HepG2 (cell line): ENCODE data around the gene KRT1. TPM values are rescaled to one million over a fixed set of nuclear protein-coding genes. Genes with fewer than 3 reads are reported as not detected.

Source experiments
- ATAC-seq: fragments of 200-7000 bp; cut with Tn5 transposase; 3 replicates; pipeline ENCODE4 v1.9.1; 2020; ENCODE audit warnings: mild to moderate bottlenecking, moderate library complexity
- BruUV-seq: library from RNA; stranded (reverse); fragments of 400-500 nt; replicated peaks from 2 replicates; lab custom pipeline; 2021; lab: Mats Ljungman, UMichigan
- CTCF ChIA-PET: fragments of 300-600 bp; formaldehyde crosslinking; extraction: SDS; loops from one replicate; lab custom pipeline; 2021; ENCODE audit warnings: low total read pairs, inconsistent platforms, low intra/inter-chr PET ratio; lab: Yijun Ruan, JAX
- POLR2A ChIA-PET: fragments of 350-600 bp; sonication (Branson Sonifier 250); formaldehyde crosslinking; loops from one replicate; lab custom pipeline; 2020; ENCODE audit warnings: antibody characterized with exemption, inconsistent platforms; lab: Yijun Ruan, JAX
- DNase-seq: peaks from one replicate; pipeline ENCODE4 v3.0.0-alpha.2; 2015; ENCODE audit warnings: low spot score
- FAIRE-seq: peaks from 3 replicates; lab custom pipeline; 2011; peaks lifted over from hg19 to GRCh38; lab: Jason Lieb, UNC
- H2AFZ ChIP-seq: one replicate; pipeline ENCODE4 v1.6.1; 2011; ENCODE audit warnings: low read length, inconsistent platforms
- H3K27ac ChIP-seq: fragments of 300-600 bp; 3 replicates; pipeline ENCODE4 v1.8.0; 2011; ENCODE audit warnings: mixed run types, mild to moderate bottlenecking, mixed read lengths, low read length, inconsistent platforms; ENCODE audit not compliant: insufficient read depth; ENCODE audit errors: extremely low read length
- H3K27me3 ChIP-seq, 2 experiments: fragments of 200-600 bp in 1 of 2; 2 replicates in 1 of 2; 3 replicates in 1 of 2; pipeline versions ENCODE4 v1.6.0 to v1.8.0; 2011; ENCODE audit warnings: low read length in 2 of 2, mild to moderate bottlenecking in 2 of 2, moderate library complexity in 2 of 2, inconsistent platforms in 1 of 2; ENCODE audit not compliant: insufficient read depth in 2 of 2, control insufficient read depth in 1 of 2
- H3K36me3 ChIP-seq, 2 experiments: fragments of 200-600 bp in 1 of 2; replicated peaks in 1 of 2; 2 replicates in 1 of 2; 3 replicates in 1 of 2; pipeline versions ENCODE4 v1.5.1 to v1.8.0; 2011; ENCODE audit warnings: low read length in 2 of 2, inconsistent platforms in 1 of 2; ENCODE audit not compliant: insufficient read depth in 2 of 2, control insufficient read depth in 1 of 2
- H3K4me1 ChIP-seq: 2 replicates; pipeline ENCODE4 v1.5.1; 2012; ENCODE audit warnings: low read length, inconsistent platforms; ENCODE audit not compliant: insufficient read depth
- H3K4me2 ChIP-seq: 2 replicates; pipeline ENCODE4 v1.6.0; 2011; ENCODE audit warnings: low read depth, low read length, inconsistent platforms
- H3K4me3 ChIP-seq, 3 experiments: fragments of 200-600 bp in 1 of 3; sonication (generic), shearing (Covaris generic) in 1 of 3; replicated peaks in 1 of 3; 2 replicates each; pipeline ENCODE4 v1.5.1; 2011 to 2016; ENCODE audit warnings: low read length in 3 of 3, inconsistent platforms in 2 of 3, low read depth in 2 of 3, mild to moderate bottlenecking in 2 of 3, control low read depth in 1 of 3, mixed read lengths in 1 of 3; ENCODE audit not compliant: insufficient read depth in 1 of 3
- H3K79me2 ChIP-seq: one replicate; pipeline ENCODE4 v1.6.1; 2011; ENCODE audit warnings: low read length, inconsistent platforms; ENCODE audit not compliant: insufficient read depth
- H3K9ac ChIP-seq: 2 replicates; pipeline ENCODE4 v1.6.0; 2011; ENCODE audit warnings: mild to moderate bottlenecking, low read depth, low read length, inconsistent platforms; ENCODE audit not compliant: insufficient read depth
- H3K9me3 ChIP-seq: 2 replicates; pipeline ENCODE4 v1.5.1; 2012; ENCODE audit warnings: mild to moderate bottlenecking, low read length
- H4K20me1 ChIP-seq: 2 replicates; pipeline ENCODE4 v1.6.0; 2011; ENCODE audit warnings: inconsistent platforms, mild to moderate bottlenecking, low read length, moderate library complexity; ENCODE audit not compliant: insufficient read depth
- HNRNPLL ChIP-seq: fragments of 200-400 bp; formaldehyde crosslinking; IDR thresholded peaks from 2 replicates; pipeline ENCODE4 v1.6.1; 2017; ENCODE audit warnings: mild to moderate bottlenecking, low read depth, low read length; ENCODE audit not compliant: poor library complexity, severe bottlenecking
- MNT ChIP-seq: fragments of 450-650 bp; IDR thresholded peaks from 2 replicates; pipeline ENCODE4 v1.6.1; 2016
- ZNF230 ChIP-seq: sonication (generic); formaldehyde crosslinking; IDR thresholded peaks from 2 replicates; pipeline ENCODE4 v1.4.0; 2020; ENCODE audit warnings: mild to moderate bottlenecking, missing genetic modification reagents
- ZNF564 ChIP-seq: sonication (generic); formaldehyde crosslinking; IDR thresholded peaks from 2 replicates; pipeline ENCODE4 v1.8.1; 2023; ENCODE audit warnings: mild to moderate bottlenecking, missing genetic modification reagents
- ZNF569 ChIP-seq: sonication (generic); formaldehyde crosslinking; IDR thresholded peaks from 2 replicates; pipeline ENCODE4 v1.5.0; 2020; ENCODE audit warnings: mild to moderate bottlenecking, missing genetic modification reagents, moderate library complexity, borderline replicate concordance
- ZNF577 ChIP-seq: sonication (generic); formaldehyde crosslinking; IDR thresholded peaks from 2 replicates; pipeline ENCODE4 v1.4.0; 2020; ENCODE audit warnings: mild to moderate bottlenecking, low read depth, missing genetic modification reagents, borderline replicate concordance
- ZNF841 ChIP-seq: sonication (generic); formaldehyde crosslinking; IDR thresholded peaks from 2 replicates; pipeline ENCODE4 v1.8.1; 2023; ENCODE audit warnings: missing genetic modification reagents, borderline replicate concordance
- ZSCAN31 ChIP-seq: sonication (generic); formaldehyde crosslinking; IDR thresholded peaks from 2 replicates; pipeline ENCODE4 v1.5.0; 2020; ENCODE audit warnings: low read depth, mild to moderate bottlenecking, missing genetic modification reagents
- WGBS: methylation state at CpG from one replicate; pipeline ENCODE4 v1.1.6; 2017; ENCODE audit warnings: low lambda C conversion rate; 5-methylcytosine and 5-hydroxymethylcytosine counted together
- in situ Hi-C: cut with HindIII; loops from 2 replicates; pipeline ENCODE4 v1.10.0; 2017; ENCODE audit warnings: low pct_unique_long_range_greater_than_20kb; ENCODE audit not compliant: extremely low pct_ligation_motif_present
- intact Hi-C: fragments of 100-400 bp; cut with micrococcal nuclease; formaldehyde crosslinking; loops from one replicate; pipeline ENCODE4 v1.10.0; 2022; ENCODE audit not compliant: unreplicated experiment
- polyA plus RNA-seq, 8 experiments: library from polyadenylated mRNA; depleted of rRNA in 3 of 8; stranded (reverse) in 7 of 8; unstranded in 1 of 8; fragments of >200 nt; fragmentation: Illumina TruSeq in 4 of 8; extraction: Trizol in 4 of 8; gene quantifications; 2 replicates each; pipeline versions ENCODE4 v1.2.1 to v1.2.3, GENCODE V29; 2011 to 2016; ENCODE audit warnings: low read depth in 4 of 8, missing spikeins in 1 of 8, mixed read lengths in 1 of 8; ENCODE audit not compliant: insufficient read depth in 1 of 8
- total RNA-seq, 5 experiments: library from RNA; depleted of rRNA; stranded (reverse); fragments of >200 nt; fragmentation: Illumina TruSeq; extraction: Trizol; gene quantifications; 2 replicates each; pipeline ENCODE4 v1.2.3, GENCODE V29; 2016; ENCODE audit warnings: low read depth in 1 of 5

KRT1 gene
- total and polyA plus RNA-seq, 2 of the 13 experiments (the other 11 are each of a cell fraction or from before 2014, with no cell fraction given): not detected

GRCh38 chr12:52714887-52715281, 34.7 kb upstream of the KRT1 start:
- Histone ChIP-seq H3K36me3 (no peaks in the 10 kb centered on the region), H4K20me1 (no peaks in the 10 kb centered on the region), H3K9ac (no peak overlapping the region), H3K4me3 (no peak overlapping the region), H3K4me2 (no peak overlapping the region), H2AFZ (no peak overlapping the region), H3K9me3 (no peaks in the 10 kb centered on the region), H3K27ac (no peak overlapping the region), H3K4me1 (no peaks in the 10 kb centered on the region), H3K27me3 (peaks cover 1 to 46% of the 10 kb centered on the region in 2 experiments; a peak in 4 of 5 replicates), H3K79me2 (no peaks in the 10 kb centered on the region)
- intact Hi-C loops (loop anchor here (1.0 kb wide), 1 partner anchor 150 kb away; no protein-coding TSS in a partner anchor), in situ Hi-C loops (loop anchor here (10.0 kb wide), 1 partner anchor 150 kb away; no protein-coding TSS in a partner anchor)
- FAIRE-seq (no peak), ATAC-seq (no peak; the same call in 2 of the 3 replicates), DNase-seq (no peak)
- ChIA-PET POLR2A (no interaction called here), CTCF (interaction anchor here (0.9 to 1.3 kb wide), 2 partner anchors 151 to 165 kb away, joined by 4 to 9 read pairs; no protein-coding TSS in a partner anchor)
- WGBS: 39% methylated on average over 4 of the region's 4 CpGs
- BruUV-seq: no TSS peak
- TF ChIP-seq ZNF230 (CRISPR knock-in tag) (no peak), ZNF841 (no peak), ZNF577 (no peak), ZSCAN31 (CRISPR knock-in tag) (no peak), MNT (0 out of 2 replicates have a peak, but pooled peaks have one; percentile 17), HNRNPLL (no peak), ZNF564 (CRISPR knock-in tag) (no peak), ZNF569 (no peak)
